Ascending aorta (tissue), 2 donors: ENCODE measurements around the gene ASPSCR1. TPM values are rescaled to one million over a fixed set of nuclear protein-coding genes. Genes with fewer than 3 reads are reported as not detected.

Experiments used
- DNase-seq, 2 donors: peaks; one replicate each; pipeline ENCODE4 v3.0.0-alpha.2; 2019; ENCODE audit warnings: low spot score in 2 of 2
- H3K27ac ChIP-seq, 2 donors: fragments of 200-600 bp; sonication (generic); one replicate each; pipeline ENCODE4 v1.5.1; 2016 to 2017; ENCODE audit warnings: mild to moderate bottlenecking in 1 of 2
- H3K27me3 ChIP-seq: fragments of 200-600 bp; sonication (generic); one replicate; pipeline ENCODE4 v1.5.1; 2017
- H3K36me3 ChIP-seq, 2 donors: fragments of 200-600 bp; sonication (generic); one replicate each; pipeline ENCODE4 v1.5.1; 2016
- H3K4me1 ChIP-seq, 2 donors: fragments of 200-600 bp; sonication (generic); one replicate each; pipeline ENCODE4 v1.5.1; 2016 to 2017; ENCODE audit warnings: mild to moderate bottlenecking in 1 of 2
- H3K4me3 ChIP-seq, 2 donors: fragments of 200-600 bp; sonication (generic); one replicate each; pipeline ENCODE4 v1.5.1; 2016 to 2017; ENCODE audit warnings: mild to moderate bottlenecking in 1 of 2
- H3K9me3 ChIP-seq, 2 donors: fragments of 200-600 bp; sonication (generic); one replicate each; pipeline ENCODE4 v1.5.1; 2016
- CTCF ChIP-seq, 3 experiments: fragments of 200-600 bp in 2 of 3; fragments of 450-650 bp in 1 of 3; sonication (generic) in 2 of 3; IDR thresholded peaks; one replicate each; pipeline ENCODE4 v1.5.1; 2016 to 2019; ENCODE audit warnings: antibody characterized with exemption in 3 of 3, mild to moderate bottlenecking in 1 of 3, moderate library complexity in 1 of 3
- intact Hi-C: fragments of 100-400 bp; cut with DNase I; formaldehyde crosslinking; loops from one replicate; pipeline ENCODE4 v1.15.1; 2023
- total RNA-seq: library from RNA; depleted of rRNA; stranded (reverse); fragments of >200 nt; gene quantifications from one replicate; pipeline ENCODE4 v1.1.0, GENCODE V29; 2016

ASPSCR1 gene
- total RNA-seq, 1 donor from 2014 or later: 45.1 TPM

- Histone ChIP-seq H3K36me3 (no peaks in the 10 kb centered on the region), H3K4me1 (peaks cover 4 to 6% of the 10 kb centered on the region in 2 donors), H3K27ac (no peak overlapping the region), H3K4me3 (no peak overlapping the region), H3K9me3 (no peaks in the 10 kb centered on the region), H3K27me3 (no peaks in the 10 kb centered on the region)
- DNase-seq: no peak
- intact Hi-C loops: no loop called here
- TF ChIP-seq CTCF (IDR thresholded peaks at IDR 0.05): no peak
Observed at GRCh38 chr17:81934098-81934757, 43.2 kb upstream of the ASPSCR1 start.

- no peak overlapping the region for H3K27ac ChIP-seq
- intact Hi-C loops: no loop called here
- H3K4me1 ChIP-seq: peaks cover 8 to 10% of the 10 kb centered on the region in 2 donors
- H3K27me3 ChIP-seq: no peaks in the 10 kb centered on the region
- no peaks in the 10 kb centered on the region for H3K36me3 ChIP-seq
- no peaks in the 10 kb centered on the region for H3K9me3 ChIP-seq
- H3K4me3 ChIP-seq: no peak overlapping the region
- TF ChIP-seq CTCF (IDR thresholded peaks at IDR 0.05): no peak
- DNase-seq: no peak
Observed at GRCh38 chr17:81934850-81935708, 42.4 kb upstream of the ASPSCR1 start.

- H3K4me1 ChIP-seq: peaks cover 8 to 11% of the 10 kb centered on the region in 2 donors
- H3K9me3 ChIP-seq: no peaks in the 10 kb centered on the region
- no peak for TF ChIP-seq CTCF (IDR thresholded peaks at IDR 0.05)
- no peak for DNase-seq
- H3K4me3 ChIP-seq: no peak overlapping the region
- no peaks in the 10 kb centered on the region for H3K27me3 ChIP-seq
- intact Hi-C loops: no loop called here
- no peaks in the 10 kb centered on the region for H3K36me3 ChIP-seq
- H3K27ac ChIP-seq: no peak overlapping the region
Observed at GRCh38 chr17:81935709-81936084, 41.7 kb upstream of the ASPSCR1 start.

- no peak overlapping the region for H3K4me3 ChIP-seq
- TF ChIP-seq CTCF (IDR thresholded peaks at IDR 0.05): no peak
- no peak overlapping the region for H3K27ac ChIP-seq
- intact Hi-C loops: no loop called here
- peaks cover 10% of the 10 kb centered on the region for H3K27me3 ChIP-seq
- no peaks in the 10 kb centered on the region for H3K36me3 ChIP-seq
- DNase-seq: no peak
- H3K4me1 ChIP-seq: peaks cover 8 to 11% of the 10 kb centered on the region in 2 donors
- no peaks in the 10 kb centered on the region for H3K9me3 ChIP-seq
Observed at GRCh38 chr17:81939218-81939617, 38.2 kb upstream of the ASPSCR1 start.

GRCh38 chr17:81939881-81940385 lies 37.5 kb upstream of the ASPSCR1 start:
- DNase-seq: peak in 1 of 2 donors; percentile 78
- TF ChIP-seq CTCF (IDR thresholded peaks at IDR 0.05): no peak
- no peaks in the 10 kb centered on the region for H3K9me3 ChIP-seq
- no peaks in the 10 kb centered on the region for H3K36me3 ChIP-seq
- intact Hi-C loops: no loop called here
- peaks cover 8 to 11% of the 10 kb centered on the region in 2 donors for H3K4me1 ChIP-seq
- peak overlapping the region in 1 of 2 donors; percentile 26 for H3K4me3 ChIP-seq
- no peak overlapping the region for H3K27ac ChIP-seq
- peaks cover 10% of the 10 kb centered on the region for H3K27me3 ChIP-seq
